CD4-positive, alpha-beta T cell treated with Interleukin-6 for 4 hours (primary cell): Measurements from ENCODE around the gene PDIK1L.
A peak's percentile ranks its signal among the peaks of the same experiment; 100 is the strongest.
"Not testable (repeated sequence)": the region's sequence is repeated elsewhere in the genome, so short reads cannot be mapped to it uniquely, and the experiment has no call there.

ENCODE experiments used
- DNase-seq: peaks from one replicate; pipeline ENCODE4 v3.0.0-alpha.2; 2020; ENCODE audit warnings: mixed read lengths

PDIK1L gene

DNA sequence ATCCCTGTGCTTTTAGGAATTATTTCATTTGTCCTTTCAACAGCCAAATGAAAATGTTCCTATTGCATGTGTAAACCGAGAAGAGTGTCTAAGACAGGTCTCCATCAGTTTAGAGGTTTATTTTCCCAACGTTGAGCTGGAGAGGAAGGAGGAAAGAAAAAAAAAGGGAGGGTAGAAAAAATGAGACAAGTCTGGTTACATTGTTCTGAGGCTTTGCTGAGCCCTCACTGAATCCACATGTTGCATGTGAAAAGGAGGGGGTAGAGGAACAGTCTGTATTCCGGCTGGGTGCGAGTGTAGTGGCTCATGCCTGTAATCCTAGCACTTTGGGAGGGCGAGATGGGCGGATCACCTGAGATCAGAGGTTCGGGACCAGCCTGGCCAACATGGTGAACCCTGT lies 19.2 kb upstream of the PDIK1L start:
- DNase-seq, result no peak

DNA sequence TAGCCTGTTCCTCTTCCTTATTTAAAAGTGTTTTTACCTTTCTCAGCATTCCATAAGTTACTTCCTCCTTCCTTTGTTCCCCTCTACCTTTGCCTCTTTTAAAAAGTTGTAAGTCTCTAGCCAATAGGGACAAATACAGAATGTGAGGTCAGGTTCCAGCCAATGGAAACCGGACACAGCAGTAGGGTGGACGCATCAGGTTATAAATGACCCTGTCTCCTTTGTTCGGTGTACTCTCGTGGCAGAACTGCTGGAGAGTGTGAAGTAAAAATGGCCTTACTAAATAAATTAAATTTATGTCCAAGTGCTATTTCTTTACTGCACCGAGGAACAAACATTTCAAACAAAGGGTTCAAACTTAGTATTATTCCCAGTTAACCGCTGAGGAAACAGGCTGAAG lies 18.1 kb upstream of the PDIK1L start:
- DNase-seq, result not testable (repeated sequence)

DNA sequence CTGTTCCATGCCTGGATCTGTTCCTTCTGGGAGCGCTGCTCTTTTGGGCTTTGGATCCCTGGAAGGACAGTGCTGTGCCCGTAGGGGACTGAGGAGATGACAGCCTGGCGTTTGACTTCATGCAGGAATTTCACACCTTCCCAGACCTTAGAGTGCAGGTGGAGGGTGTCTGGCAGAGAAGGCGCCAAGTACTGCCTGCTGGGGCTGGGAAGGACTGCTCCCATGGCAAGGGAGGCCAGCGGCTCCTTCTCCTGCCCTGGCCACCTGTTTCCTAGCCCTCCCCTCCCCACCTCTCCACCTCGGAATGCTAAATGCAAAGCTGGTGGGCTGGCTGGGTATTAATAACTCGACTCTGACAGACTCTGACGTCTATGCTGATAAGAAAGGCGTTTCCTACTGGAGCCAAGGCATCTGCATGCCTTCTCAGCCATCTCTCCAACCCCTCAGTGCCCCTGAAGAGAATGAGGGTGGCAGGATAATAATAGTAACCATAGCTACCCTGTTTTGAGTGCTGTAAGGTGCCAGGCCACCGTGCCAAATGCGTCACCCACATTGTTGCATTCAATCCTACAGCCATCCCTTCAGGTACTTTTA lies 17.5 kb upstream of the PDIK1L start:
- no peak for DNase-seq

DNA sequence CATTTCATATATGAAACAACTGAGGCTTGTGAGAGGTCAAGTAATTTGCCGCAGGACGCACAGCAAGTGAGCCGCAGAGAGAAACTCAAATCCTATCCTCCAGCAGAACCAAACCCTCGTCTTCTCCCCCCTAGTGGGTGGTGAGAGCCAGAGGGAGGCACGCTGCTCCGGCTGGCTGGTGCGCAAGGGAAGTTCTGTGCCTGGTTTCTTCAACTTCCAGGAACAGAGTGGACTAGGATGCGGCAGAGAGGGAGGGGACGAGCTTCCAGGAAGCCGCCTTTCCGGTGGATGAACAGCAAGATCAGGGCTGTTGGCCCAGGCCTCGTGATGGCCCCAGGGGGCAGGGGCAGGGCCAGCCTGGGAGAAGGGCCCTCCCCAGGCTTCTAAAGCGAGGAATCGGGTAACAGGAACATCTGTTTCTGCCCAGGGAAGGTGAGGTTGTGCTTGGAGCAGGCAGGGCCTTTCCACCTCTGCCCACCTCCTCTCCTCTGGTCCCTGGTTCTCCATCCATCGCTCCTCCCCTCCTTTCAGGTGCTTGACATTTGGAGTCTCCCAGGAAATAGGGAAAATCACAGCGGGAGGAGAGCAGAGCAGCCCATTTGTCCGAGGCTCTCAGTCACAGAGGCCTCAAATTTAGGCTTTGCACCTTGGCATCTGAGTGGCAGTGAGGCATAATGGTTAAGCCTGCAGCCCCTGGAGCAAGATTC lies 16.8 kb upstream of the PDIK1L start:
- no peak for DNase-seq

DNA sequence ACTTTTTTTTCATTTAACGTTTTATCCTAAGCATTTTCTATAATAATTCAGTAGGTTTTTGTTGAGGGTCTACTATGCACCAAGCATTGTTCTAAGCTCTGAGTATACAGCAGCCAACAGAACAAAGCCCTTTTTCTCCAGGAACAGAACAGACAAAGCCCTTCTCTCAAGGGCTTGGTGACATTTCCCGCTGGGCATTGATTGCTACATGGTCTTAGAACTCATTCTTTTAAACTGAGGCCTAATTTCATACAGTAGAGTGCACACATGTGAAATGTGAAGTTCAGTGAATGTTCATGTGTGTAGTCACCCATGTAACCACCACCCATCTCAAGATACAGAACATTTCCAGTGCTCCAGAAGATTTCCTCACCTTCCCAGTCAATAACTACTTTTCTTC lies 15.2 kb upstream of the PDIK1L start:
- no peak for DNase-seq

DNA sequence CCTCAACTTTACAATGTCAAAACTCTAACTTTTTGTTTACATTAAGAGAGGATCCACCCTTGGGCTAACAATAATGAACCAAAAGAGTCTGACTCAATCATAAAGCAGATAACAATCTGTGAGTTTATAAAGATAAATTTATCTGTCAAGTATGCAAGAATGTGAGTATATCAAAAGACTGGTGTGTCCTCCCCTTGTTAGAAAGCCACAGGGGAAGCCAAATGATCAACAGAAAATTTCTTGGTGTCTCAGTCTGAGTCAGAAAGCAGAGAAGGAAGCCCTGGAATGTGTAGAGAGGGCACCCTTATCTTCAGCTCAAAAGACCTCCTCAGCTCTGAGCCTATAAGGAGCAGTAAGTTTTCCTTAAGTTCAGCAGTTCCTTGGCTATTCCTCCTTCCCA lies 13.9 kb upstream of the PDIK1L start:
- DNase-seq, result no peak

DNA sequence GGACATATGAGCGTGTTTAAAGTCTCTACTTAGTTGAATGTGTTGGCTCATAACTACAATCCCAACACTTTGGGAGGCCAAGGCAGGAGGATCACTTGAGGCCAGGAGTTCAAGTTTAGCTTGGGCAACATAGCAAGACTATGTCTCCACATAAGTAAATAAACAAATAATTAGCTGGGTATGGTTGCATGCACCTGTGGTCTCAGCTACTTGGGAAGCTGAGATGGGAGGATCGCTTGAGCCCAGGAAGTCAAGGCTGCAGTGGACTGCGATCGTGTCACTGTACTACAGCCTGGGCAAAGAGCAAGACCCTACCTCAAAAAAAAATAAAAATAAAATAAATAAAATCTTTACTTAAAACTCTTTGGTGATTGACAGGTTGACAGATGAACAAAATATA lies 13.0 kb upstream of the PDIK1L start:
- DNase-seq, result no peak

DNA sequence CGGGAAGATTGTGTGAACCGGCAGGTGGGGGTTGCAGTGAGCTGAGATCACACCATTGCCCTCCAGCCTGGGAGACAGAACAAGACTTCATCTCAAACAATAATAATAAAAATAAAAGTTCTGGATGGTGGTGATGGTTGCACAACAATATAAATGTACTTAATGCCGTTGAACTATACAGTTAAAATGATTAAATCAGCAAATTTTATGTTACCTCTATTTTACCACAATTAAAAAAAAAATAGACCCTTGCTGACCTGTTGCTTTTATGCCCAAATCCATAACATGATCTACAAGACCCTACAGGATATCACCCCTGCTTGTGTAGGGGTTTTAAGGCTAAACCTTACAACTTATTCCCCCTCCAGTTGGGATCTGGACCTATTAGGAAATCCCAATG lies 11.8 kb upstream of the PDIK1L start:
- DNase-seq, result no peak

DNA sequence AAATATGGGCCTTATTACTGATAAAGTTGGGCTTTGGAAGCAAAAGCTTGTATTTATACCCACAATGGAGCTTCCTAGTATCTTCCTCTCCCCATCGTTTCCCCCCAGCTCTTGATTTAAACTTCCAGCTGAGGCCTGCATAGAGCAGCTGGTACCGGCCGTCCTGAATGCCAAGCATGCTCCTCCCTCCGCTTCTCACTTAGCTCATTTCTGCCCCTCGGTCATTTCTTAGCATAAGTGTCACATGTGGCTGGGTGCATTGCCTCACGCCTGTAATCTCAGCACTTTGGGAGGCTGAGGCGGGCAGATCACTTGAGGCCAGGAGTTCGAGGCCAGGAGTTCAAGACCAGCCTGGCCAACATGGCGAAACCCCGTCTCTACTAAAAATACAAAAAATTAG lies 11.4 kb upstream of the PDIK1L start:
- not testable (repeated sequence) for DNase-seq

DNA sequence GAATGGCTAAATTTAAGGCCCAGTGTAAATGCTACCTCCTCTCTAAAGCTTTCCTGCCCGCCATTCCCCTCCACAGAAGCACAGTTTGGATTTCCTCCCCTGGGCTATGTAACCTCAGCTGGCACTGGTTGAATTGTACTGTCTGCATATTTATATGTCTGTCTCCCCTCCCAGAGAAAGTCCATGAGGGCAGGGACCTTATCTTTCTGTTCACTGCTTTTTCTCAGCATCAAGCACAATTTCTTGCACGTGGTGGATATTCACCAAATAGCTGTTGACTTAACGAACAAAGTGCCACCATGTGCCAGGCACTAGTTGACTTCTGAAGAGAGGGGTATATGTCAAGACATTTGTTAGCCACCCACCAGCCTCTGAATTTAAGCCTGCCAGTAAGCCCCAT lies 9.5 kb upstream of the PDIK1L start:
- no peak for DNase-seq

DNA sequence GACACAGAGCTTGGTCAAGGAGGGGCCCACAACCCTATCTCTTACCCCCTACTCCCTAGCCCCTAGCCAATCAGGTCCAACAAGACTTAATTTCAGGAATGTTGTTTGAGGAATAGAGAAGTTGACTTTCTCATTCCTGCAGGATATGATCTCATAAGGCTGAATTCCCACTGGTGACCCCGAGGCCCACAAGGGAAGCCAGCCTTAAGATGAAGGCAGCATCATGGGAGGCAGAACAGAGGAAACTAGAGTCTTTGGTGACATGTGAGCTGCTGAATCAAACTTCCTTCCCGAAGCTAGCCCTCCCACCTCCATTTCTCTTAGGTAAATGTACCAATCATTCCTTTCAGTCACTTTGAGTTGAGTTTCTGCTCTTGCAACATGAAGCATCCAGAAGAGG lies 9.1 kb upstream of the PDIK1L start:
- no peak for DNase-seq

DNA sequence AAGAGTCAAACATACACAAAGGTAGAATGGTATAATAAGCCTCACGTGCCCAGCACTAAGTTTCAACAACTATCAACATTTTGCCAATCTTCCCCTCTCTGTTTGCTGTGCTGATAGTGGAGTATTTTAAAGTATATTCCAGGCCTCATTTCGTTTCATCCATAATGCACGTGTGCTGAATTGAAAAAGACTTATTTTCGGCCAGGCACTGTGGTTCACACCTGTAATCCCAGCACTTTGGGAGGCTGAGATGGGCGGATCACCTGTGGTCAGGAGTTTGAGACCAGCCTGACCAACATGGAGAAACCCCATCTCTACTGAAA lies 6.4 kb upstream of the PDIK1L start:
- DNase-seq, result not testable (repeated sequence)

DNA sequence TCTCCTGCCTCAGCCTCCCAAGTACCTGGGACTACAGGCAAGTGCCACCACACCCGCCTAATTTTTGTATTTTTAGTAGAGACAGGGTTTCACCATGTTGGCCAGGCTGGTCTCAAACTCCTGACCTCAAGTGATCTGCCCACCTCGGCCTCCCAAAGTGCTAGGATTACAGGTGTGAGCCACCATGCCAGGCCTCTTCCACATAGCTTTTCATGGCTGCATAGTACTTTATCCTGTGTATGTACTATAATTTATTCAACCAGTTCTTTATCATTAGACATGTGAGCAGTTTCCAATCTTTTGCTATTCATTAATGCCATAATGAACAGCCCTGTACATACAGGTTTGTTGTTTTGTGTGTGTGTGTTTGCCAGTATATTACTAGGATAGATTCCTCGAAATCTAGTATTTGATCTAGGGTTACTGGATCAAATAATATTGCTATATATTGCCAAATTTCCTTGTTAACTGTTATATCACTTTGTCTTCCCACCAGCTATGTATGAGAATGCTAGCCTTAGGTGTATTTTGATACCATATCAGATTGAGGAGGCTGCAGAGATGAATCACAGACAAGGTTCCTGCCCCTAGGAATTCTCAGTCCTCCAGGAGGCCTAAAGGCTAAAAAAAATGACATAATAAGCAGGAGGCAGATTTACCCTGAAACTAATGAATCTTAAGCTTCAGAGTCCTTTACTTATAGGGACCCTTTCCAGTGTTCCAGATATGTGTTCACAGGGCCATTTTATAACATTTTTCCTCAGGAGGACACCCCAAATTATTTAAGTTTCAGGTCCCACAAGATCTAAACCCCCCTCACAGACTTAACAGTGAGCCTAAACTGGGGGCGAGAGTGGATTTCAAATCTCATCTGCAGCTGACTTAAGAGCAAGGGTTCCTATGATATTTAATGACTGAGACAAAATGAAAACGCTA lies 2.1 kb upstream of the PDIK1L start:
- DNase-seq, result no peak

DNA sequence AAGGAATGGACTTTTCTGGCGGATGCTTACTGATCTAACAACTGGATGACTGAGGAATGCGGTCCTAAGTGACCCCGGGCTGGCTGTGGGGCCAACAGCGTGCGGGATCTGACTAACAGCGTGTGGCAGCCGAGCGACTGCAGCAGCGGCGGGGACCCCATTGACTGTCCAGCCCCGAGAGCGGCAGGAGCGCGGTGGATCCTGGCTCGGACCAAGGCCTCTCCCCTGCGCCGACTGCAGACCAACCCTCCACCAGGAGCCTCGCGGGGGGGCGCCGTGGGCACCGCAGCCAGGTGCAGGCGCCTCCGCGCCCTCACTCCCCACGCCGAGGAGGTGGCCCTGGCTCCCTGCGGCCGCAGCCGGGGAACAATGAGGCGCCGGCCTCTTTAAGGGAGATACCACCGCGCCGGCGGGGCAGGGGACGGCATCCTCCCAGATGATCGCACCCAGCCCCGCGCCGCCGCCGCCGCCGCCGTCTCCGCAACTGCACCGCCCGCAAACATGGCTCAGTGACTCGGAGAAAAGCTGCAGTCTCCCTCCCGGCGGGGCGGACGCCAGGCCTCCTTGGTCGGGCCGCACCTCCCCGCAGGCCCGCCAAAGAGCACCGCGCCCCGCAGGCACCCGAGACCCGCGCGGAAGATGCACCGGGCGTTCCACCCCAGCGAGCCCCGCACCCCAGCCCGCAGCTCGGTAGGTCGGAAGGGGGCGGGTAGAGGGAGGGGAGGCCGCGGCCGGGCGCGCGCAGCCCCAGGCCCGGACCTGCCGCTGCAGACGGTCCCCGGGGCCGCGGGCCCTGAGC lies 694 bp upstream of the PDIK1L start:
- DNase-seq, result peak; percentile 82

DNA sequence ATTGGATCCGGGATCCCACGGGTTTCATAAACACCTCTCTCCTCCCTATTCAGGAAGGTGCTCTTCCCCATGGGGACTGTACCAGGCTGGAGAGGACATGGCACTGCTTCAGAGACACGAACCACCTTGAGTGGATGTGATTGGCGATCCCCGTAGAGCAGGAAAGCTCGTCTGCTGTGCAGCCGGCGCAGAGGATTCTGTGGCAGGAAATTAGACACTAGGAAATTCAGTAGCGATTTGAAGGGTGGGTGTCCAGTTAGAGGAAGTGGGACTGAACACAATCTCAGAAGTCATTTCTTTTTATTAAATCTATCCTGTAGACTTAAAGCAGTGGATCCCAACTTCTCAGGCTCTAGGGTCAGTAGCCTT lies 767 bp downstream of the PDIK1L start:
- peak; percentile 20 for DNase-seq

DNA sequence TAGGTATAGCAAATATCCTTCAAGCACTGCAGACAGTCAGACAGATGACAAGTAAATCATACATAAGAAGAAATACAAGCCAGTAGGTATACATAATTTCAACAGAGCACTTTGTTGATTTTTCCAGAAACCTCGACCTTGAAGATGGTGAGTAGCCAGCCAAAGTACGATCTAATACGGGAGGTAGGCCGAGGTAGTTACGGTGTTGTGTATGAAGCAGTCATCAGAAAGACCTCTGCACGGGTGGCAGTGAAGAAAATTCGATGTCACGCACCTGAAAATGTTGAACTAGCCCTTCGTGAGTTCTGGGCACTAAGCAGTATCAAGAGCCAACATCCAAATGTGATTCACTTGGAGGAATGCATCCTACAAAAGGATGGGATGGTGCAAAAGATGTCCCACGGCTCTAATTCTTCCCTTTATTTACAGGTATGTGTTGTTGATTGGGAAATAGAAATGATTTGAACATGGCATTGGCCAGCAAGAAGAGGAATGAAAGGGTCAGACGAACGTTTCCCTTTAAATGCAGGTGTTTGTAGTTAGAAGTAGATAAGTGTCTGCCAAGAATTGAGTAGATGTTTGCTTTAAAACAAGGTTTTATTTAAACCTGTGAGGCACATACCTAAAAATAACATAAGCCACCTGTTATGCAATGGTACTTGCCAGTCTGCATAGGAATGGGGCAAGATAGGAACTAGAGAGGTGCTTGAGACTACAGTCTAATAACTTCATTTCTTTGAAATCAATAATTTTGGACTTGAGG lies 2.7 kb downstream of the PDIK1L start:
- DNase-seq, result no peak

DNA sequence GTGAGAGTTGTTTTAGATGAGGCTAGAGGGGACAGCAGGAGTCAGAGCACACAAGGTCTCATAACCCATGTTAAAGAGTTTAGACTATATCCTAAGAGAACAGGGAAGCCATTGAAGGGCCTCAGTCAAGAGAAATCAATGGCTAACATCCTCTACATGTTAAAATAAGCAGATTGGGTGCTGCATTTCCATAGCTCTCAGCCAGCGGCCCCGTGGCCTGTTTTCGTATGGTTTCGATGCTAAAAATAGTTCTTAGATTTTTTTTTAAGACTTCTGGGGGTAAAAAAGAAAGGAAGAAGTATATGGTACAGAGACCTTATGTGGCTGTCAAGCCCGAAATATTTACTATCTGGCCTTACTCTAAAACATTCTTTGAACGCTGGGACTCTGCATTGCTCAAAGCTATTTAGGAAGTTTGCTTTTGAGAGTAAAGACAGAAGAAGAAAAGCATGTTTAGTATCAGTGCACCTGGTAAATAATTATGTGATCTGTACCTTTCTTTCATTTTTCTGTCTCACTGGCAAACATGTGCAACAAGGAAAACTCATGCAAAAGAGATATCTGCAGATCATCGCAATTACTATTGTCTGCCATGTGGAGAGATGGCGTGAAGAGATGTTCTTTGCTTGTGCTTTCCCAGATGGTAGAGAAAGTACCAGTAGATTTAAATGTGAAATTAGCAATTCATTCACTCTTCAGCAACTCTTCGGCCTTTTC lies 8.4 kb downstream of the PDIK1L start:
- no peak for DNase-seq

DNA sequence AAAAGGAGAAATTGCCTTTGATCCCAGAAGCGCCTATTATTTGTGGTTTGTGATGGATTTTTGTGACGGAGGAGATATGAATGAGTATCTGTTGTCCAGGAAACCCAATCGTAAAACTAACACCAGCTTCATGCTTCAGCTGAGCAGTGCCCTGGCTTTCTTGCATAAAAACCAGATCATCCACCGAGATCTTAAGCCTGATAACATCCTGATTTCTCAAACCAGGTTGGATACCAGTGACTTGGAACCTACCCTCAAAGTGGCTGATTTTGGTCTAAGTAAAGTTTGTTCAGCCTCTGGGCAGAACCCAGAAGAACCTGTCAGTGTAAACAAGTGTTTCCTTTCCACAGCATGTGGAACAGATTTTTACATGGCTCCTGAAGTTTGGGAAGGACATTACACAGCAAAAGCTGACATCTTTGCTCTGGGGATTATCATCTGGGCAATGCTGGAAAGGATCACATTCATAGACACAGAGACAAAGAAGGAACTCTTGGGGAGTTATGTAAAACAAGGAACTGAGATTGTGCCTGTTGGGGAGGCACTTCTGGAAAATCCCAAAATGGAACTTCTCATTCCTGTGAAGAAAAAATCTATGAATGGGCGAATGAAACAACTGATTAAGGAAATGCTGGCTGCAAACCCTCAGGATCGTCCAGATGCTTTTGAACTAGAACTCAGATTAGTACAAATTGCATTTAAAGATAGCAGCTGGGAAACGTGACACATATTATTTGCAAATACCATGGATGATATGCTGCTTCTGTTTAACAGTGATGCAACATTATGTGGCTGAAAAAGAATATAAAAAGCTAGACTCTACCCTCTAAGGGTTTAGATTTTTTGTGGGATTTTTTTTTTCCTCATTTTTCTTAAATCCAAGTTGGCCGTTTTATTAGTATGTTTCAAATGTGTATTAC lies 10.5 kb downstream of the PDIK1L start:
- DNase-seq, result no peak

DNA sequence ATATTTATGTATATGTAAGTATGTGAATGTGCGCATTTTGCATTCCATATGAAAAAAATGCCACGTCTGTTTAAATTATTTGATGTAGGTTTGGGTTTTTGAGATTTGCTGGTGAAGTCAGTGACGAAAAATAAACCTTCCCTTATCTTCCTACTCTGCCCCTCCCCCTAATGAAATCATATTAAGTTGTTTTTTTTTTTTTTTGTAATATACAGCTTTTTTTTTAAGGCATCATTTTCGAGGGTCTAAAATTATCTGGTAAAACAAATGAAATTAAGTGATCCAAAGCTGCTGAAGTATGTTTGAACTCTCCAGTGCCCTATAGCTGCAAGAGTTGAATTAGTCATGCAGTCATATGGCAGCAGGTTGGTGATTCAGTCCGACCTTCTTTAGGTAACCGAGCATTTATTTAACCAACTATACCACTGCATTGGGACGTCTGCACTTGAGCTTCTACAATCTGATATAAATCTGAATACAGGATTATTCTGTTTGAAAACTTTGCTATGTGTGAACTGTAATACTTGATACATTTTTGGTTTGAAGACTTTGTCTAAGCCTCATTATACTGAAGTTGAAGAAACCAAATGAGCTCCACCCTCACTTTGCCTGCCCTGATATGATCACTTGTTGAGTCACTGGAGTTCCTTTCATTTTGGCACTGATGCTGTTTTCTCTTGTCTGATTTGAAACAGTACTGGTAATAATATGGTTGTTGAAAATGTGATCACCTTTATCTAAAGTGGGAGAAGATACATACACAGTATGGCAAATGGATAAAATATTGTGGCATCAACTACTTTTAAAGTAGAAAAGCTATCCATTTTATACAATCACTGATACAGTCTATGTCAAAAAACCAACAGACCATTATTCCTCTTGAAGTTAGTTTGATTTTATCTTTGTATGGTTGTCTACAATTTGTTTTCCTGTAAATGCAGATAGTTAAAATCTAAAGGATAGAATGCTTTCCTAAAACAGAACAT lies 11.7 kb downstream of the PDIK1L start:
- DNase-seq, result peak; percentile 33
